Gastrocnemius medialis (tissue), 4 donors: ENCODE measurements around the gene LEUTX.

Source experiments
- CTCF ChIP-seq, 5 experiments: fragments of 450-650 bp in 3 of 5; fragments of 200-600 bp in 2 of 5; sonication (generic) in 2 of 5; IDR thresholded peaks in 4 of 5; conservative IDR thresholded peaks in 1 of 5; 1 replicate in 4 of 5; 2 replicates in 1 of 5; pipeline ENCODE4 v1.5.1; 2016 to 2019; ENCODE audit warnings: antibody characterized with exemption in 5 of 5, mild to moderate bottlenecking in 3 of 5, moderate library complexity in 3 of 5
- POLR2A ChIP-seq, 2 donors: fragments of 450-650 bp; IDR thresholded peaks; one replicate each; pipeline ENCODE4 v1.6.1; 2017; ENCODE audit warnings: antibody characterized with exemption in 2 of 2, mild to moderate bottlenecking in 2 of 2, moderate library complexity in 2 of 2

GRCh38 chr19:39746836-39747529 lies 31.7 kb upstream of the LEUTX start:
- TF ChIP-seq POLR2A (IDR thresholded peaks at IDR 0.05), result no peak
- TF ChIP-seq CTCF (IDR thresholded peaks at IDR 0.05 in 4 of 5, conservative IDR thresholded peaks at IDR 0.05 in 1 of 5), result no peak
